Prostate gland (tissue), 2 donors: ENCODE results near the gene TMEM186.
"Not testable (repeated sequence)": the region's sequence is repeated elsewhere in the genome, so short reads cannot be mapped to it uniquely, and the experiment has no call there.

Experiments
- CTCF ChIP-seq, 4 experiments: fragments of 200-600 bp in 2 of 4; fragments of 450-650 bp in 2 of 4; sonication (generic) in 2 of 4; IDR thresholded peaks; 1 replicate in 3 of 4; 2 replicates in 1 of 4; pipeline ENCODE4 v1.5.1; 2016 to 2019; ENCODE audit warnings: antibody characterized with exemption in 4 of 4, mild to moderate bottlenecking in 2 of 4, moderate library complexity in 2 of 4
- POLR2A ChIP-seq: fragments of 450-650 bp; IDR thresholded peaks from one replicate; pipeline ENCODE4 v1.6.1; 2016; ENCODE audit warnings: antibody characterized with exemption, mild to moderate bottlenecking
- POLR2AphosphoS5 ChIP-seq: sonication (generic); formaldehyde crosslinking; IDR thresholded peaks from one replicate; pipeline ENCODE4 v1.6.1; 2017; ENCODE audit warnings: antibody characterized with exemption

GRCh38 chr16:8842016-8842415 lies 44.6 kb upstream of the TMEM186 start:
- not testable (repeated sequence) for TF ChIP-seq CTCF (IDR thresholded peaks at IDR 0.05); POLR2A; POLR2AphosphoS5
